SK-N-SH treated with all-trans-retinoic acid at 6 μM for 48 hours (cell line): Measurements from ENCODE around the gene NKX1-1.

ENCODE experiments used
- GLIS3 ChIP-seq: fragments of 250-450 bp; sonication (Bioruptor Pico); IDR thresholded peaks from 2 replicates; pipeline ENCODE4 v1.5.0; 2020; ENCODE audit warnings: mild to moderate bottlenecking, moderate library complexity
- POU6F1 ChIP-seq: fragments of 250-450 bp; sonication (Bioruptor Pico); IDR thresholded peaks from 2 replicates; pipeline ENCODE4 v1.8.0; 2021; ENCODE audit warnings: low read depth, mild to moderate bottlenecking, moderate library complexity, borderline replicate concordance
- RARB ChIP-seq: fragments of 250-450 bp; sonication (Bioruptor Pico); IDR thresholded peaks from 2 replicates; pipeline ENCODE4 v1.8.0; 2021; ENCODE audit warnings: mild to moderate bottlenecking, moderate library complexity
- ZNF565 ChIP-seq: fragments of 450-650 bp; formaldehyde crosslinking; conservative IDR thresholded peaks from 2 replicates; pipeline ENCODE4 v1.5.0; 2020; ENCODE audit warnings: low read depth, mild to moderate bottlenecking, moderate library complexity

GRCh38 chr4:1412376-1413203 is 6.3 kb upstream of the NKX1-1 start:
- TF ChIP-seq GLIS3 (CRISPR knock-in tag) (no peak), POU6F1 (no peak), RARB (CRISPR knock-in tag) (no peak), ZNF565 (CRISPR knock-in tag) (no peak)
